Bronchial epithelial cell (primary cell): ENCODE measurements around the gene HADH. TPM values are rescaled to one million over a fixed set of nuclear protein-coding genes. Genes with fewer than 3 reads are reported as not detected.

Source experiments
- DNase-seq: peaks from one replicate; pipeline ENCODE4 v3.0.0-alpha.2; 2010; ENCODE audit warnings: low read depth
- FAIRE-seq: peaks from 2 replicates; lab custom pipeline; 2011; peaks lifted over from hg19 to GRCh38; lab: Jason Lieb, UNC
- H3K27me3 ChIP-seq: 2 replicates; pipeline ENCODE4 v1.5.1; 2011; ENCODE audit warnings: low read length; ENCODE audit not compliant: control insufficient read depth, insufficient read depth
- H3K36me3 ChIP-seq: 2 replicates; pipeline ENCODE4 v1.5.1; 2011; ENCODE audit warnings: low read length; ENCODE audit not compliant: control insufficient read depth, insufficient read depth
- H3K4me3 ChIP-seq: 2 replicates; pipeline ENCODE4 v1.5.1; 2011; ENCODE audit warnings: mild to moderate bottlenecking, low read depth, low read length, control low read depth
- total RNA-seq: library from RNA; depleted of rRNA; stranded (reverse); fragments of >200 nt; gene quantifications from 2 replicates; pipeline ENCODE4 v1.2.1, GENCODE V29; 2014
- TF ChIP-seq, protein P1 (sequence below): IDR thresholded peaks from 2 replicates; pipeline ENCODE4 v1.5.1; 2011; ENCODE audit warnings: mild to moderate bottlenecking, moderate library complexity, low read length, control low read depth, inconsistent platforms; ENCODE audit not compliant: insufficient read depth, severe bottlenecking

The HADH gene
- total RNA-seq = 7.1 and 9.1 TPM in 2 replicates

DNA sequence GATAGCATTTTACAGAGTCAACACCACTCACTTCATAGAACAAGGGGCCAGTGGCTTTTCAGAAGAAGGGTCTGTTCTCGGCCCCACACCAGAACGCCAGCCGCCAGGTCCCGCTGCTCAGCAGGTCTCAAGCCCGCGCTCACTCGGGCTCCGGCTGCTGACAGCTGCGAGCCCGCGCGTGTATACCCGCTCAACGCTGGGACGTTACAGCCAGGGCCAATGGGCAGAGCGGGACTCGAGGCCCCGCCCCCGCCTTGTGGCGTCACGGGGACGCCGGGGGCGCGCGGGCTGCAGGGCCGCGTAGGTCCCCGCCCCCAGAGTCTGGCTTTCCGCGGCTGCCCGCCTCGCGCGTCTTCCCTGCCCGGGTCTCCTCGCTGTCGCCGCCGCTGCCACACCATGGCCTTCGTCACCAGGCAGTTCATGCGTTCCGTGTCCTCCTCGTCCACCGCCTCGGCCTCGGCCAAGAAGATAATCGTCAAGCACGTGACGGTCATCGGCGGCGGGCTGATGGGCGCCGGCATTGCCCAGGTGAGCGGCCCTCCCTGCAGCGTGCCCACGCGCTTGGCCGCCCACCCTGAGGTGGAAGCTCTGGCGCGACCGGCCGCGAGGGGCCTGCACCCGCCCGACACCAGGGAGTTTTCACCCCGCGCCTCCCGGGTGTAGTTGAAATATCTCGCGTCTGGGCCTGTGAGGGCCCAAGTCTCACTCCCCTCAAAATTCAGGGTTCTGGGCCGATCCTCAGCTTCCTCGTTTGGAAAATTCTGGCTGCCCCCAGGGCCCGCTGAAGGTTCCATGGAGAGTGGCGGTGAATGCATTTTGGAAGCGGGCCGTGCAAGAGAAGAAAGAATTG lies at the start of gene HADH:
Gene HADH, plus strand, starts transcription at position 353 of the 850 bp plus-strand sequence. Its CDS starts 44 bp downstream, at position 397.
- TF ChIP-seq, protein P1, sequence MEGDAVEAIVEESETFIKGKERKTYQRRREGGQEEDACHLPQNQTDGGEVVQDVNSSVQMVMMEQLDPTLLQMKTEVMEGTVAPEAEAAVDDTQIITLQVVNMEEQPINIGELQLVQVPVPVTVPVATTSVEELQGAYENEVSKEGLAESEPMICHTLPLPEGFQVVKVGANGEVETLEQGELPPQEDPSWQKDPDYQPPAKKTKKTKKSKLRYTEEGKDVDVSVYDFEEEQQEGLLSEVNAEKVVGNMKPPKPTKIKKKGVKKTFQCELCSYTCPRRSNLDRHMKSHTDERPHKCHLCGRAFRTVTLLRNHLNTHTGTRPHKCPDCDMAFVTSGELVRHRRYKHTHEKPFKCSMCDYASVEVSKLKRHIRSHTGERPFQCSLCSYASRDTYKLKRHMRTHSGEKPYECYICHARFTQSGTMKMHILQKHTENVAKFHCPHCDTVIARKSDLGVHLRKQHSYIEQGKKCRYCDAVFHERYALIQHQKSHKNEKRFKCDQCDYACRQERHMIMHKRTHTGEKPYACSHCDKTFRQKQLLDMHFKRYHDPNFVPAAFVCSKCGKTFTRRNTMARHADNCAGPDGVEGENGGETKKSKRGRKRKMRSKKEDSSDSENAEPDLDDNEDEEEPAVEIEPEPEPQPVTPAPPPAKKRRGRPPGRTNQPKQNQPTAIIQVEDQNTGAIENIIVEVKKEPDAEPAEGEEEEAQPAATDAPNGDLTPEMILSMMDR = no peak
- FAIRE-seq = no peak
- Histone ChIP-seq H3K4me3 (peak within 1 kb of the TSS; percentile 97), H3K36me3 (no peaks in the 10 kb centered on the region), H3K27me3 (no peaks in the 10 kb centered on the region)
- peak; percentile 82 for DNase-seq

DNA sequence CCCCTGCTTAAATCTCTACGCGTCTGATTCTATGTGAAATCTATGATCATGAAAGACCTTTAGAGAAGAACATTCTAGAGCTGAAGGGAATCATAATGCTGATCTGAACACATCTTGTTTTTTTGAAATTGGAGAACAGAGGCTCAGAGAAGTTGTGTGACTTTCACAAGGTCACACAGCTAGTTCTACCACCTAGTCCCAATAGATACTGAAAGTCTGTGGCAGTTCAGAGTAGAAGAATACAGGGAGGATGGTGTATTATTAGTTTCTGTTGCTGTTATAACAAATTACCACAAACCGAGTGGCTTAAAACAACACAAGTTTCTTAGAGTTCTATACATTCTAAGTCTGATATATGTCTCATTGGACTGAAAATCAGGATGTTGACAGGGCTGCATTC lies 43.9 kb upstream of the HADH start:
- H3K36me3 ChIP-seq = no peaks in the 10 kb centered on the region
- TF ChIP-seq, protein P1 = no peak
- FAIRE-seq (no peak), DNase-seq (no peak)
- H3K4me3 ChIP-seq = no peak overlapping the region
- no peaks in the 10 kb centered on the region for H3K27me3 ChIP-seq

DNA sequence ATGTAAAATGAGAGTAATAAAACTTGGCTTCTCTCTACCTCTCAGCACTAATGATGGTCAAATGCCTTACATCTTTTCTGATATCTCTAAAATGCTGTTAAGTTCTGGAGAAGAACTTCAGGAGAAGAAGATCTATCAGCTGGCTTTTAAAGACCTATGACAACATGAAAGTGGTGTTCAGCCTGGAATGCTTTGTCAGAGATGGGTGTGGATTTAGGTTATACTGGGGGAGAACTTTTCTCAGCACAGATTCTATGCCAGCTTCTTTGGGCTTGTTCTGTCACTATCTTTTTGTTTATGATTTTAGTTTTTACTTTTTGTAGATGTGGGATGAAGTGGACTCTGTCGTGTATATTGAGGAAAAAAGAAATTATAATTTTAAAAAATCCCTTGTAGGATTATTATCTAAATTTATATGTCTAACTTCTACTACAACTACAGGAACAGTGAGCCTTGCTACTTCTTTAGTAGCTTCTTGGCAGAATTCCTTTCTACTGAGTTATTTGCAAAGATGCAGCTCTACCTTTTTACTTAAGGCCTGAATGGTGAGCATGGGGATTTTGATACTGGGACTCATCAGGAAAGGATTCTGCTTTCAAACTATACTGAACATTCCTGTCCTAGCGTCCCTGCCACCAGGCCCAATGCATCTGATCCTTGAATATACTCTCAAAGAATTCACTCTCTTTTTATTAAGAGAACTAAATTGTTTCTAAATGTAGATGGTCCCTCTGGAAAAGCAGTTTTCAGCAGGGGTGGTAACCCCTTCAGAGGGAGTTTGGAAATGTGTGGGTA lies 38.7 kb upstream of the HADH start:
- TF ChIP-seq, protein P1 = no peak
- H3K4me3 ChIP-seq = no peak overlapping the region
- H3K36me3 ChIP-seq = no peaks in the 10 kb centered on the region
- H3K27me3 ChIP-seq = no peaks in the 10 kb centered on the region
- DNase-seq (peak; percentile 29), FAIRE-seq (no peak)

DNA sequence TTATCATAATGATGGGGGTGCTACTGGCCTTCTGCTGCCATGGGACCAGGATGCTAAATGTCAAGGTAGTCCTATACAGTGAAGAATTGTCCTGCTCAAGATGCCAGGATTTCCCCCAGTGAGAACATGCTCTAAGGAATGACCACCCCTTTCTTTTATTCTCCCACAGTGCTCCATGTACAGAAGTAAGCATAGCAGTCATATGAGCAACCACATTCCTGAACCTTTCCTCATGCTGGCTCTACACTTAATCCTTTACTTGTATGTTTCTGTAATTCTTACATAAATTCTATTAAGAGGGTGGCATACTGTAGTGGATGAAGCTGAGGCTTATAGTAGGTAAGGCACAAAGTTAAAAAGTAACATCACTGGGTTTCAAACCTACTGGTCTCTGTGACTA lies 38.1 kb upstream of the HADH start:
- H3K27me3 ChIP-seq = no peaks in the 10 kb centered on the region
- TF ChIP-seq, protein P1 = no peak
- no peaks in the 10 kb centered on the region for H3K36me3 ChIP-seq
- DNase-seq (peak; percentile 83), FAIRE-seq (no peak)
- no peak overlapping the region for H3K4me3 ChIP-seq

DNA sequence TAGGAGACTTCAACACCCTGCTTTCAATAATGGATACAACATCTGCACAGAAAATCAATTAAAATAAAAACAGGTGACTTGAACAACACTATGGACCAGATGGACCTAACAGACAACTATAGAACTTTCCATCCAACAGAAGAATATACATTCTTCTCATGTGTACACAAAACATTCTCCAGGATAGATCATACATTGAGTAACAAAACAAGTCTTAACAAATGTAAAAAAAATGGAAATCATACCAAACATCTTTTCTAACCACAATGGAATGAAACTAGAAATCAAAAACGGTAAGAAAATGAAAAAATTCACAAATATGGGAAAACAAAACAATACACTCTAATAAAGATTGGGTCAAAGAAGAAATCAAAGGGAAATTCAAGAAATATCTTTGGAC lies 33.7 kb upstream of the HADH start:
- Histone ChIP-seq H3K4me3 (no peak overlapping the region), H3K27me3 (no peaks in the 10 kb centered on the region), H3K36me3 (no peaks in the 10 kb centered on the region)
- DNase-seq (peak; percentile 63), FAIRE-seq (no peak)
- TF ChIP-seq, protein P1 = no peak
